Measurements from ENCODE around the gene ZBTB18. TPM values are rescaled to one million over a fixed set of nuclear protein-coding genes. Genes with fewer than 3 reads are reported as not detected.

Gene ZBTB18
- total and polyA plus RNA-seq, 2 donors (not counting 1 experiment from before 2014, with no cell fraction given): 38.4 to 130 TPM

GRCh38 chr1:244011786-244012185, 39.3 kb upstream of the ZBTB18 start:
- H3K9ac ChIP-seq (ENCODE audit: low read length): no peak overlapping the region
- 80% methylated on average over 1 of the region's 6 CpGs for WGBS (ENCODE audit: insufficient coverage)
- no peak for ATAC-seq (ENCODE audit: low read depth)
- H3K27ac Mint-ChIP-seq: no peak overlapping the region
- TF ChIP-seq EZH2 (IDR thresholded peaks at IDR 0.05; ENCODE audit: borderline replicate concordance, insufficient read depth, low read depth, low read length, poor library complexity, severe bottlenecking): no peak
- no peak for TF ChIP-seq CTCF (IDR thresholded peaks at IDR 0.05)
- intact Hi-C loops (cut with micrococcal nuclease): no loop called here
- peaks cover 13% of the 10 kb centered on the region for H3K27me3 Mint-ChIP-seq
- no peaks in the 10 kb centered on the region for H3K36me3 ChIP-seq (replicated peaks in 1 of 2; ENCODE audit: control extremely low read depth in 1 of 2, control insufficient read depth in 1 of 2, extremely low read depth in 1 of 2, insufficient read depth in 2 of 2, low read length in 1 of 2)
- no peaks in the 10 kb centered on the region for H3K4me1 Mint-ChIP-seq
- no peak overlapping the region for H3K4me2 ChIP-seq (replicated peaks; ENCODE audit: low read depth, low read length, poor library complexity, severe bottlenecking)
- ChIA-PET POLR2A (no interaction called here), CTCF (no interaction called here)
- H3K4me3 ChIP-seq (ENCODE audit: control extremely low read depth in 1 of 5, extremely low read depth in 1 of 5, insufficient read depth in 1 of 5, low read depth in 2 of 5, low read length in 4 of 5): no peak overlapping the region
- H2AFZ ChIP-seq (ENCODE audit: insufficient read depth, low read depth, low read length, poor library complexity, severe bottlenecking): no peak overlapping the region
- H3K27ac ChIP-seq (ENCODE audit: low read length in 2 of 2): no peak overlapping the region
- no peaks in the 10 kb centered on the region for H3K27me3 ChIP-seq (replicated peaks in 1 of 4; ENCODE audit: control extremely low read depth in 1 of 4, control insufficient read depth in 3 of 4, insufficient read depth in 4 of 4, low read length in 3 of 4)
- H3K9me3 Mint-ChIP-seq (ENCODE audit: insufficient read depth): no peaks in the 10 kb centered on the region
- H3K4me3 Mint-ChIP-seq: no peak overlapping the region
- no peaks in the 10 kb centered on the region for H3K4me1 ChIP-seq (ENCODE audit: control insufficient read depth in 2 of 2, insufficient read depth in 2 of 2, low read length in 2 of 2)
- H3K79me2 ChIP-seq (ENCODE audit: control insufficient read depth, insufficient read depth, low read length): no peaks in the 10 kb centered on the region
- H3K9me3 ChIP-seq (ENCODE audit: control extremely low read depth in 1 of 3, control insufficient read depth in 2 of 3, insufficient read depth in 1 of 3, low read length in 2 of 3): no peaks in the 10 kb centered on the region
- no peak for DNase-seq
- no peaks in the 10 kb centered on the region for H4K20me1 ChIP-seq (ENCODE audit: control insufficient read depth, insufficient read depth, low read length, poor library complexity, severe bottlenecking)

GRCh38 chr1:244012202-244012601, 38.9 kb upstream of the ZBTB18 start:
- CTCF ChIA-PET: no interaction called here
- 98% methylated on average over 7 of the region's 8 CpGs for WGBS (ENCODE audit: insufficient coverage)
- no peaks in the 10 kb centered on the region for H4K20me1 ChIP-seq (ENCODE audit: control insufficient read depth, insufficient read depth, low read length, poor library complexity, severe bottlenecking)

More at GRCh38 chr1:244012202-244012601, 38.9 kb upstream of the ZBTB18 start:
- peaks cover 15% of the 10 kb centered on the region for H3K27me3 Mint-ChIP-seq
- DNase-seq (no peak), ATAC-seq (ENCODE audit: low read depth) (no peak)
- no peak overlapping the region for H3K4me2 ChIP-seq (replicated peaks; ENCODE audit: low read depth, low read length, poor library complexity, severe bottlenecking)
- POLR2A ChIA-PET: no interaction called here
- no peak overlapping the region for H3K4me3 ChIP-seq (ENCODE audit: control extremely low read depth in 1 of 5, extremely low read depth in 1 of 5, insufficient read depth in 1 of 5, low read depth in 2 of 5, low read length in 4 of 5)
- TF ChIP-seq CTCF (IDR thresholded peaks at IDR 0.05): no peak
- no peak for TF ChIP-seq EZH2 (IDR thresholded peaks at IDR 0.05; ENCODE audit: borderline replicate concordance, insufficient read depth, low read depth, low read length, poor library complexity, severe bottlenecking)
- no peak overlapping the region for H3K9ac ChIP-seq (ENCODE audit: low read length)
- no peaks in the 10 kb centered on the region for H3K36me3 ChIP-seq (replicated peaks in 1 of 2; ENCODE audit: control extremely low read depth in 1 of 2, control insufficient read depth in 1 of 2, extremely low read depth in 1 of 2, insufficient read depth in 2 of 2, low read length in 1 of 2)
- H3K9me3 ChIP-seq (ENCODE audit: control extremely low read depth in 1 of 3, control insufficient read depth in 2 of 3, insufficient read depth in 1 of 3, low read length in 2 of 3): no peaks in the 10 kb centered on the region
- H3K9me3 Mint-ChIP-seq (ENCODE audit: insufficient read depth): no peaks in the 10 kb centered on the region
- H2AFZ ChIP-seq (ENCODE audit: insufficient read depth, low read depth, low read length, poor library complexity, severe bottlenecking): no peak overlapping the region
- H3K79me2 ChIP-seq (ENCODE audit: control insufficient read depth, insufficient read depth, low read length): no peaks in the 10 kb centered on the region
- no peaks in the 10 kb centered on the region for H3K4me1 ChIP-seq (ENCODE audit: control insufficient read depth in 2 of 2, insufficient read depth in 2 of 2, low read length in 2 of 2)
- H3K27me3 ChIP-seq (replicated peaks in 1 of 4; ENCODE audit: control extremely low read depth in 1 of 4, control insufficient read depth in 3 of 4, insufficient read depth in 4 of 4, low read length in 3 of 4): no peaks in the 10 kb centered on the region
- H3K4me3 Mint-ChIP-seq: no peak overlapping the region
- intact Hi-C loops (cut with micrococcal nuclease): no loop called here
- H3K4me1 Mint-ChIP-seq: no peaks in the 10 kb centered on the region
- no peak overlapping the region for H3K27ac Mint-ChIP-seq
- no peak overlapping the region for H3K27ac ChIP-seq (ENCODE audit: low read length in 2 of 2)

All from B cell (primary cell).